ENCODE data around the gene ATF6B.
"Not testable (repeated sequence)": the region's sequence is repeated elsewhere in the genome, so short reads cannot be mapped to it uniquely, and the experiment has no call there.

ATF6B gene

DNA sequence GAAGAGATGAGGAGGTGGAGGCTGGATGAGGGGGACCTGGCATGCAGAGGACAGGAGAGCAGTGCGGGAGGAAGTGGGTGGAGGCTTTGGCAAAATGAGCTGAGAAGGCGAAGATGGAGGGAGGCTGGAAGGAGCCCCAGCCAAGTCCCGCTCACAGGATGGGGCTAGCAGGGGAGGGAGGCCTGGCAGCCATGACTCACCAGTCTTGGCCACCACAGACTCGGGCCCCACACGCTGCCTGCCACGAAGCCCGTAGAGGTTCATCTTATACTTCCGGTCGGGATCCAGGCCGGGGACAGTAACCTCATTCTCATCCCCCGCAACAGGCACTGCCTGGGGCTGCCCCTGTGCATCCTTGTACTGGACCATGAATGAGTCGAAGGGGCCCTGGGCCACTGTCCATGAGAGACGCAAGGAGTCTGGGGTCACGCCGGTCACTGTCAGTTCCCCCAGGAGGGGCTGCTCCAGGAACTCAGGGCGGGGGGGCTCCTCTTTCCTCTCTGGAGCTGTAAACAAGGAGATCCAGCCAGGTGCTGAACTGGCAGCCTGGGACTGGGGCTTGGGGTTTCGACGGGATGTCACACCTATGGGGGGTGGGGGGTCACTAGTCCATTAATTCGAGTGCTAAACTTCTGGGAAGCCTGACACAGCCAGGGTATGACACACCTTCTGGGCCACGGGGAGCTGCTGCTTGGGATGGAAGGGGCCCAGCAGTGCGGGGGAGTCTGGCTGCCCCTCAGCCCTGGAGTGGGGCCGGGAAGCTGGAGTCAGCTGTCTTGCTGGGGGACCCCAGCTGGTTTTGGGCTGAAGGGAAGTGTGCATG, 46.7 kb downstream of the ATF6B start:
- peak; percentile 90 for DNase-seq (ENCODE audit: low read depth)

DNA sequence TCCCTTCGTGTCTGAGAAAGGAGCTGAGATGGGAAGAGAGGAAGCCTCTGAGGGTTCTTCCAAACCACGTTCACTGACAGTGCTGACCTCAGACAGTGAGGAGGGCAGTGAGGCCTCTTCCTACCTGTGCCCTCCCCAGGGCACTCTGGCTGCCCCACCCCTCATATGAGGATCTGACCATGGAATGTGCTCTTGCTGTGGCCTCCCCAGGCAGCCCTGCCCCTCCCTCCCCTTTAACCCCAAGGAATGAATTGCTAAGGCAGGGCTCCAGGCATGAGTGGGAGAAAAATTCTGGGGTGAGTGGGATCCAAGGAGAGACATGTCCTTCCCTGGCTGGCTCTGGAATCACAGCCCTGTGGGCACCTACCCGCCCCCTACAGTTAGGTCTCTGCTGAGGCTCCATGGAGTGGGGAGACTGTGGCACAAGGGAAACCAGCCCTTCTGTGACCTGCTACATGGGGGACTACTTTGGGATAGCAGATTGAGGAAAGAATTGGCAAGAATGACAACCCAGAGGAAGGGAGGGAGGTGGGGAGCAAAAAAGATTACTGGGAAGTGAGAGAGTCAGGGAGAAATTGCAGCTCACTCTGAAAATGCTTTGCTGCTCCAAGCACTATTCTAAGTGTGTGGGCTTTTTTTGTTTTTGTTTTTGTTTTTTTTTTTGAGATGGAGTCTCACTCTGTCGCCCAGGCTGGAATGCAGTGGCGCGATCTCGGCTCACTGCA, 48.3 kb downstream of the ATF6B start:
- DNase-seq (ENCODE audit: low read depth), result no peak

DNA sequence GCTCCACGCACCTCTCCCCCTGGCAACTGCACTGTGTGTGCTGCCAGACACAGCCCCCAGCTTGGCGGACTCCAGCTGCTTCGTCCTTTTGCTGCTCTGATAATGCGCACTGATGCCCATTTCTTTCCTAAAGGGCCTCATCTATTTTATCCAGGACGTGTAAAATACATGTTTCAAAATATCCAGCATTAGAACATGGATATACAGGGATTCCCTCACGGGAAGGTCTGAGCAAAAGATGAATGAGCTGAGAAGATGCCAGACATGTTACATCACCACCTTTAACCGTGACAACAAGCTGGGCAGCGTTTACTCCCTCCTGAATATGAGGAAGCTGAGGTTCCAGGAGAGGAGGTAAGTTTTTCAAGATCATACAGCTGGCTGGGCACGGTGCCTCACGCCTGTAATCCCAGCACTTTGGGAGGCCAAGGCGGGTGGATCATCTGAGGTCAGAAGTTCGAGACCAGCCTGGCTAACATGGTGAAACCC, 51.7 kb downstream of the ATF6B start:
- peak; percentile 87 for DNase-seq (ENCODE audit: low read depth)

DNA sequence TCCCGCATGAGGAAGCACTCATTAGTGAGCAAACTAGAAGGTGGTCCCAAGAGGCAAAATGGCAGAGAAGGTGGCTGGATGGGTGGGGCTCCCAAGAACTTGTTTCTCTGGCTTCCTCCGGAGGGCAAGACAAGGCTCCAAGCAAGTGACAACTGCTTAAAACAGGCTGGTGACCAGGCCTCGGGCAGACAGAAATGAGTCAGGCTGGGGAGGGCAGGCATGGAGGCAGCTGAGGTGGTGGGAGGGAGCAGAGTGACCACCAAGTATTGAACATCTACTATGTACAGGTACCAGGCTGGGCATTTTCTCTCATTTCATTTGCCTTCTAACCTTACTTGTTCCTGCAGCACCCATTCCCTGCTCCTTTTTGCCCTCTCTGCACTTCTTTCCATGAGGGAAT, 52.3 kb downstream of the ATF6B start:
- DNase-seq (ENCODE audit: low read depth), result no peak

DNA sequence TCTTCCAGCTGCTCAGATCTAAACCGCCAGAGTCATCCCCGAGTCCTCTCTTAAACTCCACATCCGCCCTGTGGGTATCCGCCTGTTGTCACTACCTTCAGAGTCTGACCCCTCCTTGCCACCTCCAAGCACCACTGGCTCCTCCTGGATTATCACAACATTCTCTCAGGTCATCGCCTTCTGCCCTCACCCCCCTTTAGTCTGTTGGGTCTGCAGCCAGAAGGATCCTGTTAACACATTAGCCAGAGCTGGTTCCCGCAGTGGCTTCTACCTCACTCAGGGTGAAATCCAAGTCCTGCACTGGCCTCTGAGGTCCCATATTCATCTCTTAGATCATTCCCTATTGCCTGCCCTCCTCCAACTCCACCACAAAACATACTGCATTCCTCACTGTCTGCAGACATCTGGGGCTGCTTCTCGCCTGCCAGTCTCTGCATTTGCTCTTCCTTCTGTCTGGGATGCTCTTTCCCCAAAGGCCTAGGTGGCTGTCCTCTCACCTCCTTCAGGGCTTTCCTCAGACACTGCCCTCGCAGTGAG, 53.0 kb downstream of the ATF6B start:
- DNase-seq (ENCODE audit: low read depth), result peak; percentile 47

DNA sequence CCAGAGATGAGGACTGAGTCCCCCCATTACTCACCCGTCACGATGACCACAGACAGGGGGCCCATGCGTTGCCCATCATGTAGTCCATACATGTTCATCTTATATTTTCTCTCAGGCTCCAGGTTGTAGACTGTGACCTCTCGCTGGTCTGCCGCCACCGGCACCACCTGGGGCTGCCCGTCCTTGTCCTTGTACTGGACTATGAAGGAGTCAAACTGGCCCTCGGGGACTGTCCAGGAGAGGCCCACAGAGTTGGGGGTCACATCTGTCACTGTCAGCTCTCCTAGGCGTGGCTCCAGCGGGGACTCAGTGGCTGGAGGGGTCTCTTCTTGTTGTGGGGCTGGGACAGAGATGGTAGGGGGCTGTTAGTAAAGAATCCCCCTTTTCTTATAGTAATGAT, 54.4 kb downstream of the ATF6B start:
- DNase-seq (ENCODE audit: low read depth), result no peak

DNA sequence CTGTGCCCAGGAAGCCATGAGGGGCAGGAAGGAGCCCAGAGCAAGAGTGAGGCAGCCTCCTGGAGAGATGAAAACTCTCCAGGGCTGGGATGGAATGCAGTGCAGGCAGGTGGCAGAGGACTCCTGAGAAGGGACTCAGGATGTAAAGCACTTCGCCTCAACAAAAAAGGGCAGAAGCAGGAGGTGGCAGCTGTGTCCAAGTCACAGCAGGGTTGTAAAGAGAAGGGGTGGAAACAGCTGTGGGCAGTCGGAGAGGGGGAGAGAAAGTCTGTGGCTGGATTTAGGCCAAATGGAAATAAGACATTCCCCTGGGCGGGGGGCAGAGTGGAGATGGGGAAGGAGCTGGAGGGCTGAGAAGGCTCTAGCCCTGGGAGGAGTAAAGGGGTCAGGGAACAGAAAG, 54.9 kb downstream of the ATF6B start:
- DNase-seq (ENCODE audit: low read depth), result no peak

DNA sequence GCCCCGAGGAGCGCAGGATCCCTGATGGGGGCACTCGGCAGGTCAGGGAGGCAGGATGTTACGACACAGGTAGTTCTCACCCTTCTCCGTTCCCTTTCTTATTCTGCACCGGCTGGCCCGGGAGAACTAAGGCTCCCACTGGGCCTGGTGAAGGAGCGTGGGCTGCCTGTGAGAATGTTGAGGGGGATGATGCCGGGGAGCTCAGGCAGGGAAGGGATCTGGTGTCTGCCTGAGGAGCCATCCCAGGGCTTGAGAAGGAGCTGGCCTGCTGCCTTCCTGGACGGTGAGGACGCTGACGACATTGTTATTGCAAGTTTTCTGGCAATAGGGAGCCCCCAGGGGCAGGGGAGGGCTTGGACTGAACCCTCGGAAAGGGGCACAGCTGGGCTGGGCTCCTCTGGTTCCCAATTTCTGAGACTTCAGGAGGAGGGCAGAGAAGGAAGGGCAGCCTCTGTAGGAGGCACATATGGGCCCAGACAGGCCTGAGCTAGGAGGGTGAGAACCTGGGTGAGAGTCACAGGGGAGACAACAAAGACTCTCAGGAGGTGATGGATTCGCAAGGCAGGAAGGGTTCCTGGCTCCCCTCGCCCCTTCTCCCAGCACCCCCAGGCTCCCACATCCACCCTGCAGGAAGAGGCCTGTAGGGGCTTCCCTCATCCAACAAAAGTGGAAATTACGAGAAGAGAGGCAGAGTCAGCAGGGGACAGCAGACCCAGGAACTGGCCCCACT, 57.1 kb downstream of the ATF6B start:
- DNase-seq (ENCODE audit: low read depth), result no peak

DNA sequence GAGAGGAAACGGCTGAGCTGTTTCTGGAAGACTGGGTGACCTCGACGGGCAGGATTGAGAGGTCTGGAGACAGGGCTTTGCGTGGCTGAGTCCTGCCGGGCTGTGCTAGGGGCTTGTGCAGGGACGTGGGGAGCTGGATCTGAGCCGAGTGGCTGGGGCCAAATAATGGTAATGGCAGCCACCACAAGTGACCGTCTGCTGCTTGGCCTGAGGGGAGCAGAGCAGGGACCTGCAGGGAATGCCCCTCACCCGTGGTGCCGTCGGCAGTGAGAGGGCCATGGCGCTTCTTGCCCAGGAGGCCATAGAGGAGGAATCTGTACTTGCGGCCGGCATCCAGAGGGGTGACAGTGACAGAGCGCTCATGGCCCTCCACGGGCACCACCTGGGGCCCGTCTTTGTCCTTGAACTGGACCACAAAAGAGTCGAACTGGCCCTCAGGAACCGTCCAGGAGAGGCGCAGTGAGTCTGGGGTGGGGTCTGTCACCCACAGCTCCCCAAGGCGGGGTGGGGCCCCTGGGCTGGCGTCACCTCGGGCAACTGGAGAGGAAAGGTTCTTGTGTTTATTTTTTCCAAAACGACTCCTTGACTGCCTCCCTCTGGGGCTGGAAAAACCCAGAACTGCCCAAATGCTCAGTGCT, 58.0 kb downstream of the ATF6B start:
- DNase-seq (ENCODE audit: low read depth), result no peak

DNA sequence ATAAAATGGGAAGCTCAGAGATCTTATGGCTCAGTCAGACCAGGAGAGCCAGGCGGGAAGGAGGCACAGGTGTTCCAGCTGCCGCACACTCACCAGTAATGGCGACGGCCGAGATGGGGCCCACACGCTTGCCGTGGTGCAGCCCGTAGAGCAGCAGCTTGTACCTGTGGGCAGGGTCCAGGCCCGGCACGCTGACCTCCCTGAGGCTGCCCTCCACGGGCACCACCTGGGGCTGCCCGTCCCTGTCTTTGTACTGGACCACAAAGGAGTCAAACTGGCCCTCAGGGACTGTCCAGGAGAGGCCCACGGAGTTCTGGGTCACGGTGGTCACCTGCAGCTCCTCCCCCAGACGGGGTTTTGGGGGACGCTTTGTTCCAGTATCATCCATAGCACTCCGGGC, 58.6 kb downstream of the ATF6B start:
- DNase-seq (ENCODE audit: low read depth), result no peak

DNA sequence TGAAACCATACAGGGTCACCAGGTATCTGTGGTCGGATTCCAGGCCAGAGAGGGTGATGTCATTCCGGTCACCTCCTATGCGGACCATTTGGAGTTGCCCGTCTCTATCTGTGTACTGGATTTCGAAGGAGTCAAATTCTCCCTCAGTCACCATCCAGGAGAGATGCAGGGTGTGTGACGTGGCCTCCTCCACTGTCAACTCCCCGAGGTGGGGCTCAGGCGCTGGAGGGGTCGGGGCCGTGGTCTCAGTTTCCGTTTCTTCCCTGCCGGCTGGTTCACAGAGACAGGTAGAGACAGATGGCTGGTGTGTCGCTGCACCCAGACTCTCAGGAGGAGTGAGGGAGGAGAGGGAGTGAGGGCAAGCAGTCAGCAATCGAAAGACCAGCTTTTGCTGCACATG, 59.2 kb downstream of the ATF6B start:
- DNase-seq (ENCODE audit: low read depth), result no peak

DNA sequence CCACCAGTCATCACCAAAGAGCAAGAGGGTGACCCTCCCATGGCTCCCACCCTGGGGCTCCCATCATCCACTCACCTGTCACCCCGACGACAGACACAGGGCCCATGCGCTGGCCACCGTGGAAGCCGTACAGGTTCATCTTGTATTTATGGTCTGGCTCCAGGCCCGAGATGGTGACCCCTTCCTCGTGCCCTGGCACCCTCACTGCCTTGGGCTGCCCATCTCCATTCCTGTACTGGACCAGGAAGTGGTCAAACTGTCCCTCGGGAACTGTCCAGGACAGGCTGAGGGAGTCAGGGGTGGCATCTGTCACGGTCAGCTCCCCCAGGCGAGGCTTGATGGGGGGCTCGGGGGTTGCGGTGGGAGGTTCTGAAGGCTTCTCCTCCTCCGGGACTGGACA, 59.7 kb downstream of the ATF6B start:
- not testable (repeated sequence) for DNase-seq (ENCODE audit: low read depth)

DNA sequence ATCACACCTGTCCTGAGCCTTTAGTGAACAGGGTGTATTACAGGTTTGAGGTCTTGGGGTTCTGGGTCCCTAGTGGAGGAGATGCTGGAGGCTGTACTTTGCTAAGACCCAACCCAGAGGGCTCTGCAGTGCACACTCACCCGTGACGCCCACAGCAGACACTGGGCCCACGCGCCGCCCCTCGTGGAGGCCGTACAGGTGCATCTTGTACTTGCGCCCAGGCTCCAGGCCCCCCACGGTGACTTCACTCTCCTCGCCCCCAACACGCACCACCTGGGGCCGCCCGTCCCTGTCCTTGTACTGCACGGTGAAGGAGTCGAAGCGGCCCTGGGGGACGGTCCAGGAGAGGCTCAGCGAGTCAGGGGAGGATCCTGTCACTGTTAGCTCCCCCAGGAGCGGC, 60.5 kb downstream of the ATF6B start:
- DNase-seq (ENCODE audit: low read depth), result not testable (repeated sequence)

All from iris pigment epithelial cell (primary cell).